ENCODE data around the gene RANGAP1.

Gene RANGAP1

DNA sequence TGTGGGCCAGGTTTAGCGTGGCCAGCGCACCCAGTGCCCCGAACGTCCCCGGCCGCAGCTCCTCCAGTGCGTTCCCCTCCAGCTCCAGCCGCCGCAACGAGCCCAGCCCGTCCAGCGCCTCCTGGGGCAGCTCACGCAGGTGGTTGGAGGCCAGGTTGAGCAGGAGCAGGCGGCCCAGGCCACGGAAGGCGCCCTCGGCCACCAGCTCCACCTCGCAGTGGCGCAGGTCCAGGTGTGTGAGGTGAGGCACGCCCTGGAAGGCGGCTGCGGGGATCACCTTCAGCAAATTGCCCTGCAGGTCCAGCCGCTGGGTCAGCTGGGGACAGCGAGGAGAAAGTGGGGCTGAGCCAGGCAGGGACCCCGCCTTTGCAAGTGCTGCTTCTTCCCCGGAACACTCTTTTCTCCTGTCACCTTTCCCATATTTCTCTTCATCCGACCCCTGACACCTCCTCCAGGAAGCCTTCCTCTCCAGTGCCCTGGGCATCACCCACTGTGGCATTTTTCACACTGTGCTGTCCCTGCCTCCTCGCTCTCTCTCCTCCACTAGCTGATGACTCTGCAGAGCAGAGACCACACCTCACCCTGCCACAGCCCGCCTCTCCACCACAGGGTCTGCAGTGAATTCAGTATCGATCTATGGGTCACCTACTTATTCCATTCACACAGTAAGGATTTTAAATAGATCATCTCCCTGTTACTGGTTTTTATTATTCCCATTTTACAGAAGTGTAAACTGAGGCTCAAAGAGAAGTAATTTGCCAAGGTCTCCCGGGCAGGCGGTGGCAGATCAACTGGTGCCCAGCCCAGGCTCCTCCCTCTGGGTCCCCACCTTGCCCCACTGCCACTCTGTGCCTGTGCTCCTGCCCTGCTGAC, 47.2 kb downstream of the RANGAP1 start:
- H3K27me3 ChIP-seq, result no peaks in the 10 kb centered on the region
- H3K4me3 ChIP-seq, result peak overlapping the region in 1 of 2 donors; percentile 60
- no peaks in the 10 kb centered on the region for H3K9me3 ChIP-seq
- DNase-seq, result no peak
- no peak for TF ChIP-seq CTCF (IDR thresholded peaks at IDR 0.05)
- H3K36me3 ChIP-seq, result peaks cover 0 to 12% (median 0%) of the 10 kb centered on the region in 3 donors
- peaks cover 0 to 19% (median 14%) of the 10 kb centered on the region in 4 donors for H3K4me1 ChIP-seq
- no peak overlapping the region for H3K27ac ChIP-seq
- intact Hi-C loops (cut with DNase I; ENCODE audit: low total_unique reads), result no loop called here

DNA sequence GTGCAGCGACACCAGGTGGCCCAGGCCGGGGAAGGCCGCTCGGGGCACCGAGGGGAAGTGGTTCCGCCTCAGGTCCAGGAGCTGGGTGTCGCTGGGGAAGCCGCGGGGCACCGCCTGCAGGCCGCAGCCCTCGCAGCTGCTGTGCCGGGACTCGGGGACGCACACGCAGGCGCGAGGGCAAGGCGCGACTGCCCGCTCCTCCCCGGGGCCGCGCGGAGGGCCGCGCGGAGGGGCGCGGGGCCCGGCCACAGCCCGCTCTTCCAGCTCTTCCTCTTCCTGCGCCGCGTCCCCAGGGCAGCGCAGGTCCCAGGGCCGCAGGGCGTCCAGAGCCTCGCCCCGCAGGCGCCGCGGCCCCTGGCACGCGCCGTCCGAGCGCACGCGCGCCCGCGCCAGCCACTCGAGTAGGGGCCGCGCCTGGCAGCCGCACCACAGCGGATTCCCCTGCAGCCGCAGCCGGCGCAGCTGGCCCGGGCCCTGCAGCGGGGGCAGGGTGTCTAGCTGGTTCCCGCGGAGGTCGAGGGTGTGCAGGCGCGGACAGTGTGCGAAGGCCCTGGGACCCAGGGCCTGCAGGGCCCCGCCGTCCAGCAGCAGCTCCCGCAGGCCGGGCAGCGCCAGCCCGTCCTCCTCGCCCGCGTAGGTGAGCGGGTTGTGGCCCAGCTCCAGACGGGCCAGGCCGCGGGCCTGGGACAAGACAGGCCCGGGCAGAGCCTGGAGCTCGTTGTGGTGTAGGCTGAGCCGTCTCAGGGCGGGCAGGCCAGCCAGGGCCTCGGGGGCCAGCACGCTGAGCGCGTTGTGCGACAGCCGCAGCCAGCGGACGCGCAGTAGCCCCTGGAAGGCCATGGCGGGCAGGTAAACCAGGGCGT, 48.0 kb downstream of the RANGAP1 start:
- peak; percentile 35 to 70 for DNase-seq
- Histone ChIP-seq H3K36me3 (peaks cover 0 to 5% (median 0%) of the 10 kb centered on the region in 3 donors), H3K27ac (peak overlapping the region in 1 of 2 donors; percentile 22), H3K4me3 (peak overlapping the region; percentile 39 to 60), H3K4me1 (peaks cover 0 to 19% (median 14%) of the 10 kb centered on the region in 4 donors), H3K27me3 (no peaks in the 10 kb centered on the region), H3K9me3 (no peaks in the 10 kb centered on the region)
- intact Hi-C loops (cut with DNase I; ENCODE audit: low total_unique reads), result no loop called here
- TF ChIP-seq CTCF (IDR thresholded peaks at IDR 0.05), result peak; percentile 31 to 37

DNA sequence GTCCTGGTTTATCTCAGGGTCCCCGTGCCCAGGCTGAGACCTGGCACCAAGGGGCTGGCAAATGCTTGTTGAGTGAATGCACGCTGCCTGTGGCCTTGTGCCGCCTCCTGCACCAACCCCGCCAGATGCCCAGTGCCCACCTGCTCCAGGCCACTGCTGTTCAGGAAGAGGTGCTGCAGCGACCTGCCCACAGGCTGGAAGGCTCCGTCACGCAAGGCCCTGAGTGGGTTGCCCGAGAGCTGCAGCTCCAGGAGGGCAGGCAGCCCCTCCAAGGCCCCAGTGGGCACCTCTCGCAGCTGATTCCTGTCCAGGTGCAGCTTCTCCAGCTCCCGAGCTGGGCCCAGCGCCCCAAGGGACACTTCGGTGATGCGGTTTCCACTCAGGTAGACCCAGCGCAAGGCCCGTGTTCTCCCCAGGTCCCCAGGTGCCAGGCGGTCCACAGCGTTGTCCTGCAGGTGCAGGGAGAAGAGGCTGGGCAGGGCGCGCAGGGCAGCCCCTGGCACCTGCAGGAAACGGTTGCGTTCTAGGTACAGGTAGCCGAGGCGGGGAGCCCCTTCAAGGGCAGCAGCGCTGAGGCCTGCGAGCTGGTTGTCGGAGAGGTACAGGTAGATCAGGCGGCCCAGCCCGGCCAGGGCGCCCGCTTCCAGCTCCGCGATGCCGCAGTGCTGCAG, 48.8 kb downstream of the RANGAP1 start:
- DNase-seq, result no peak
- TF ChIP-seq CTCF (IDR thresholded peaks at IDR 0.05), result no peak
- no peaks in the 10 kb centered on the region for H3K27me3 ChIP-seq
- H3K36me3 ChIP-seq, result peaks cover 0 to under 1% (median 0%) of the 10 kb centered on the region in 3 donors
- H3K27ac ChIP-seq, result peak overlapping the region in 1 of 2 donors; percentile 22
- H3K9me3 ChIP-seq, result no peaks in the 10 kb centered on the region
- intact Hi-C loops (cut with DNase I; ENCODE audit: low total_unique reads), result no loop called here
- H3K4me1 ChIP-seq, result peaks cover 0 to 19% (median 14%) of the 10 kb centered on the region in 4 donors
- peak overlapping the region; percentile 39 to 60 for H3K4me3 ChIP-seq

- no peak overlapping the region for H3K4me3 ChIP-seq
- no peaks in the 10 kb centered on the region for H3K9me3 ChIP-seq
- TF ChIP-seq CTCF (IDR thresholded peaks at IDR 0.05), result no peak
- H3K27ac ChIP-seq, result no peak overlapping the region
- peaks cover 6 to 21% (median 6%) of the 10 kb centered on the region in 3 donors for H3K36me3 ChIP-seq
- DNase-seq, result no peak
- no peaks in the 10 kb centered on the region for H3K27me3 ChIP-seq
- H3K4me1 ChIP-seq, result peaks cover 0 to 19% (median 14%) of the 10 kb centered on the region in 4 donors
- intact Hi-C loops (cut with DNase I; ENCODE audit: low total_unique reads), result no loop called here
Measured at GRCh38 chr22:41234815-41235695, 50.9 kb downstream of the RANGAP1 start.

All from tibial artery (tissue), 4 donors.